Measurements from ENCODE around the gene ALX4.
A peak's percentile ranks its signal among the peaks of the same experiment; 100 is the strongest.

The ALX4 gene

DNA sequence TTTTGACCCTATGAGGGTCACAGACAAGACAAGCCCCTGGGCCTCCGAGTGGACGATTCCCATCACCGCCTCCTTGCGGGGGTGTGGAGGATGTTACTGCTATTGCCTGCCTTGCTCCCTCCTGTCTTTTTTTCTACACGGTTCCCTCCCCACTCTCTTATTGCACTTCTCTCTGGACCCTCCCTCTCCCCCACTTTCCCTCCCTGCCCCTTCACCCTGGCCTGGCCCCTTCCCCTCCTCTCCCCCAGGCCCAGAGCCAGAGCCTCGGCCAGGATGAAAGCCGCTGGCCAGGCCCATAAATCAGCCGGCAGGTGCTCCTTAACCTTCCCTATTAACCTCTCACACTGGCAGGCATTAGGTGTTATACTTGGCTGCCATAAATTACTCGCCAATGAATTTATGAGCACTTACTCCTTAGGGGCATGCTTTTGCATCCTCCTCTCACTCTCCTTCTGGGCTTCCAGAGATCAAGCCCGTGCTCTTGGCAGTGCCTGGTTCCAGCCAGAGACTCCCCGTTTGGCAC lies 18.3 kb upstream of the ALX4 start:
- Histone ChIP-seq H4K20me1 (ENCODE audit: insufficient read depth, low read length) (no peaks in the 10 kb centered on the region; the same call in 1 of the 2 replicates), H2AFZ (ENCODE audit: low read depth, low read length) (no peak overlapping the region), H3K27me3 (ENCODE audit: low read depth, low read length) (peaks cover 29% of the 10 kb centered on the region)

DNA sequence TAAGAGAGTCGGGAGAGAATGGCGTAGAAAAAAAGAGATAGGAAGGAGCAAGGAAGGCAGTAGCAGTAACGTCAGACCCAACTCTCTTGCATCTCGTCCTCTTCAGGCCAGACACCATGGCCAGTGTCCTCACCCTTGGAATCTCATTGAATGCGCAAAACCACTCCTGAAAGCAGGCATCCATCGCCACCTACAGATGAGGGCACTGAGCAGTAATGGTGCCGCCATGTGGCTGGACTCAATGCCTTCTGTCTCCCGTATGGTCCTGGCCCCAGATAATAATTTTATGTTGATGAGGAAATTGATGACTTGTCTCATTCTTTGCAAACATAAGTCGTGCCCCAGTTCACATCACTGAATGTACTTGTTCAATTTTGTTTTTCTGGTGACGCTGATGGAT lies 17.8 kb upstream of the ALX4 start:
- Histone ChIP-seq H3K79me2 (ENCODE audit: low read length) (no peaks in the 10 kb centered on the region), H3K36me3 (replicated peaks; ENCODE audit: low read depth, low read length) (no peaks in the 10 kb centered on the region), H3K27me3 (ENCODE audit: low read depth, low read length) (peaks cover 33% of the 10 kb centered on the region), H3K27ac (ENCODE audit: low read length) (no peak overlapping the region), H3K4me1 (ENCODE audit: low read length) (no peaks in the 10 kb centered on the region), H3K9me3 (ENCODE audit: insufficient read depth, low read length) (no peaks in the 10 kb centered on the region), H3K4me3 (ENCODE audit: low read length) (no peak overlapping the region), H3K9ac (ENCODE audit: low read length) (no peak overlapping the region), H4K20me1 (ENCODE audit: insufficient read depth, low read length) (no peaks in the 10 kb centered on the region; the same call in 1 of the 2 replicates), H2AFZ (ENCODE audit: low read depth, low read length) (no peak overlapping the region), H3K4me2 (ENCODE audit: low read length) (no peak overlapping the region)
- no peak for TF ChIP-seq EZH2phosphoT487 (IDR thresholded peaks at IDR 0.05; ENCODE audit: low read depth)
- TF ChIP-seq, protein P1, sequence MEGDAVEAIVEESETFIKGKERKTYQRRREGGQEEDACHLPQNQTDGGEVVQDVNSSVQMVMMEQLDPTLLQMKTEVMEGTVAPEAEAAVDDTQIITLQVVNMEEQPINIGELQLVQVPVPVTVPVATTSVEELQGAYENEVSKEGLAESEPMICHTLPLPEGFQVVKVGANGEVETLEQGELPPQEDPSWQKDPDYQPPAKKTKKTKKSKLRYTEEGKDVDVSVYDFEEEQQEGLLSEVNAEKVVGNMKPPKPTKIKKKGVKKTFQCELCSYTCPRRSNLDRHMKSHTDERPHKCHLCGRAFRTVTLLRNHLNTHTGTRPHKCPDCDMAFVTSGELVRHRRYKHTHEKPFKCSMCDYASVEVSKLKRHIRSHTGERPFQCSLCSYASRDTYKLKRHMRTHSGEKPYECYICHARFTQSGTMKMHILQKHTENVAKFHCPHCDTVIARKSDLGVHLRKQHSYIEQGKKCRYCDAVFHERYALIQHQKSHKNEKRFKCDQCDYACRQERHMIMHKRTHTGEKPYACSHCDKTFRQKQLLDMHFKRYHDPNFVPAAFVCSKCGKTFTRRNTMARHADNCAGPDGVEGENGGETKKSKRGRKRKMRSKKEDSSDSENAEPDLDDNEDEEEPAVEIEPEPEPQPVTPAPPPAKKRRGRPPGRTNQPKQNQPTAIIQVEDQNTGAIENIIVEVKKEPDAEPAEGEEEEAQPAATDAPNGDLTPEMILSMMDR (IDR thresholded peaks at IDR 0.05; ENCODE audit: low read depth, low read length), result peak; percentile 13; the same call in 1 of the 2 replicates

More for the DNA sequence above, 18.3 kb upstream of the ALX4 start:
- H3K79me2 ChIP-seq (ENCODE audit: low read length), result no peaks in the 10 kb centered on the region
- H3K36me3 ChIP-seq (replicated peaks; ENCODE audit: low read depth, low read length), result no peaks in the 10 kb centered on the region
- H3K9me3 ChIP-seq (ENCODE audit: insufficient read depth, low read length), result no peaks in the 10 kb centered on the region
- no peak overlapping the region for H3K4me3 ChIP-seq (ENCODE audit: low read length)
- no peak overlapping the region for H3K9ac ChIP-seq (ENCODE audit: low read length)
- H3K4me1 ChIP-seq (ENCODE audit: low read length), result no peaks in the 10 kb centered on the region
- H3K27ac ChIP-seq (ENCODE audit: low read length), result no peak overlapping the region
- no peak overlapping the region for H3K4me2 ChIP-seq (ENCODE audit: low read length)
- TF ChIP-seq, protein P1 (IDR thresholded peaks at IDR 0.05; ENCODE audit: low read depth, low read length), result no peak
- TF ChIP-seq EZH2phosphoT487 (IDR thresholded peaks at IDR 0.05; ENCODE audit: low read depth), result no peak

DNA sequence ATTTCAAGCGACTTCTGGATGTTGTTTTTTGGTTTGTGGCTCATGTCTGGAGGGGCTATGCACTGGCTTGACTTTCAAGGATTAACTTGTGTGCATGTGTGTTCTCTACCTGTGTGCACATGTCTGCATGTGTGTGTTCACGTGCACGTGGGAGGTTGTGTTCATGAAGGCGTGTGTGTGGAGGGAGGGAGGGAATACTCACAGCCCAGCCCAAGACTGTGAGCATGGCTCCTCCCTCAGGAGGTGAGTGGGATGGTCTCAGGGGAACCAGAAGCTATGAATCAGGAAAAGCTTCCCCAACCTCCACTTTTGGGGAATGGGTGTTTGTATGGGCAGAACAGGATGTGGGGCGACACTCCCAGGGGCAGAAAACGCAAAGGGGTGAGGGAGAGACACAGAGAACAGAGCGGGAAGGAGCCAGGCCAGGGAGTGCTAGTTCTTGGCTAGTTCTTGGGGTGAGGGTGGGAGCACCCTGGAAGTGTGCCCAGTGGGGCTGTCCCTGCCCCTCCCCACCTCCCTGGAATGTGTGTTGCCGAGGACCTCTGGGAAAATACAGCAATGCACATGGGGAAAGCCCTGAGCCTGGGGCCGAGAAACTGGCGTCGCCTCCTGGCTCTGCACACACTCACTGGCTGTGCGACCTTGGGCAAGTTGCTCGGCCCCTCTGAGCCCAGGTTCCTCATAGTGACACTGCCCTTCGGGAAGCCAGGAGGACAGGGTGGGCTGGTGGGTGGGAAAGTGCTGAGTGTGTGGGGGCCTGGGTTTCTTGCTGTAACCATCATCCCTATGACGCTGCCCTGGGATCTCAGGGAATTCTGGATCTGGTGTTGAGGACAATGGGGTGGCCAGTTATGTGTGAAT lies 16.9 kb upstream of the ALX4 start:
- Histone ChIP-seq H3K27ac (ENCODE audit: low read length) (no peak overlapping the region), H3K9me3 (ENCODE audit: insufficient read depth, low read length) (no peaks in the 10 kb centered on the region), H4K20me1 (ENCODE audit: insufficient read depth, low read length) (no peaks in the 10 kb centered on the region; the same call in 1 of the 2 replicates), H3K36me3 (replicated peaks; ENCODE audit: low read depth, low read length) (no peaks in the 10 kb centered on the region), H3K79me2 (ENCODE audit: low read length) (no peaks in the 10 kb centered on the region), H3K9ac (ENCODE audit: low read length) (no peak overlapping the region), H3K4me2 (ENCODE audit: low read length) (no peak overlapping the region), H3K4me1 (ENCODE audit: low read length) (no peaks in the 10 kb centered on the region), H2AFZ (ENCODE audit: low read depth, low read length) (no peak overlapping the region), H3K27me3 (ENCODE audit: low read depth, low read length) (peaks cover 40% of the 10 kb centered on the region), H3K4me3 (ENCODE audit: low read length) (no peak overlapping the region)
- TF ChIP-seq, protein P1 (IDR thresholded peaks at IDR 0.05; ENCODE audit: low read depth, low read length), result no peak
- TF ChIP-seq EZH2phosphoT487 (IDR thresholded peaks at IDR 0.05; ENCODE audit: low read depth), result no peak

DNA sequence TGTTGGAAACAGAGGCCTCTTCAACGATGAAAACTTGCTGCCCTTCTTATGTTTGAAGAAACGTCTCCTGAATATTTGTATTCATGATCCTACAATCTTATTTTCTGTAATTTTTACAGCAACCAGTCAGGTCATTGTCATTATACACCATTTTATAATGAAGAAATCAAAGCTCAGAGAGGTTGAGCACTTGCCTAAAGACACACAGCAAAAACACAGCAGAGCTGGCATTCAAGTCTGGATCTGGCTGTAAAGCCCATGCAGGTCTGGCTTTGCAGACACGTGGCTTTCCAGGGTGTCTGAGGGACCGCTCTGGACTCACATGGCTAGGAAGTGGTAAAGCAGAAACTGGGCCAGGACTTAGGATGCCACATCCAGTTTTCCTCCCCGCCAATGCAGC lies 15.8 kb upstream of the ALX4 start:
- Histone ChIP-seq H4K20me1 (ENCODE audit: insufficient read depth, low read length) (no peaks in the 10 kb centered on the region; the same call in 1 of the 2 replicates), H3K9me3 (ENCODE audit: insufficient read depth, low read length) (no peaks in the 10 kb centered on the region), H3K36me3 (replicated peaks; ENCODE audit: low read depth, low read length) (no peaks in the 10 kb centered on the region), H3K27ac (ENCODE audit: low read length) (no peak overlapping the region), H3K9ac (ENCODE audit: low read length) (no peak overlapping the region), H3K4me1 (ENCODE audit: low read length) (no peaks in the 10 kb centered on the region), H3K4me2 (ENCODE audit: low read length) (no peak overlapping the region), H2AFZ (ENCODE audit: low read depth, low read length) (no peak overlapping the region), H3K4me3 (ENCODE audit: low read length) (no peak overlapping the region), H3K27me3 (ENCODE audit: low read depth, low read length) (peaks cover 51% of the 10 kb centered on the region), H3K79me2 (ENCODE audit: low read length) (no peaks in the 10 kb centered on the region)
- no peak for TF ChIP-seq EZH2phosphoT487 (IDR thresholded peaks at IDR 0.05; ENCODE audit: low read depth)
- TF ChIP-seq, protein P1 (IDR thresholded peaks at IDR 0.05; ENCODE audit: low read depth, low read length), result no peak
